A673 (cell line): ENCODE results near the gene LRP8.

Experiments used
- EZH2 ChIP-seq: fragments of 200-600 bp; sonication (generic); IDR thresholded peaks from 2 replicates; pipeline ENCODE4 v1.6.1; 2017; ENCODE audit warnings: borderline replicate concordance, low read depth, mild to moderate bottlenecking, mixed read lengths, antibody characterized with exemption, low read length; ENCODE audit not compliant: poor library complexity, severe bottlenecking
- TF ChIP-seq, protein P1 (sequence below): fragments of 300-800, 200-600 bp; sonication (generic); conservative IDR thresholded peaks from 2 replicates; pipeline ENCODE4 v1.5.1; 2017; ENCODE audit warnings: low read depth, mild to moderate bottlenecking, antibody characterized with exemption, low read length, moderate library complexity, mixed read lengths

DNA sequence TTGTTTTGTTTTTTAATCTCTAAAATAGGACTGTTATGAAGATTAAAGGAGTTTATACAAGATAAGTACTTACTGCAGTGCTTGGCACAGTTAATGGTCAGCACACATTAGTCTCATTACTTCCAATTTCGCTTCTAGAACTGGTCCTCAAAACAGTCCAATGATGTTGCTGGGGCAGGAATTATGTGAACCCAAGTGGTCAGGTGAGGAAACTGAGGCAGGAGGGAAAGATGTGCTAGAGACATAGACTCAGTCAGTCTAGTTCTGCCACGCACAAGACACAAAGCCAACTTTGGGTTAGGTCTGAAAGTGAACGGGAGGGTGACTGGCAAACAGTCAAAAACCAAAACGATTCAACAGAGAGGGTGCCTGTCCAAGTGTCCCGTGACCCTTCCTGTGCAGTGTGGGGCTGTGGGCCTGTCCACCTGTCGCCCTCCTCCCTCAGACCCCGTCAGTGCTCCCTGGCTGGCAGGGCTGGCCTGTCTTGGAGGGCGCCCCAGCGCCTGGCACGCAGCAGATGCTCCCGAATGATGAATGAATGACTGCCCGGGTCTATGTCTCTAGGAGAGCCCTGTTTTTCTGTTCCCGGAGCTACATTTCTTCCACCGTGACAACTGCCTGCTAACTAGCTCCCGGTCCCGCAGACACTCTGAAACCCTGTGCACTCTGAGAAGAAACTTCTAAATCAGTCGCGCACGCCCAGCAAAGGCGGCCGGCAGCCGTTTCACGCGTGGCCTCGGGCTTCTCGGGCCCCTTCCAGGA, 2.4 kb downstream of the LRP8 start:
- TF ChIP-seq, protein P1, sequence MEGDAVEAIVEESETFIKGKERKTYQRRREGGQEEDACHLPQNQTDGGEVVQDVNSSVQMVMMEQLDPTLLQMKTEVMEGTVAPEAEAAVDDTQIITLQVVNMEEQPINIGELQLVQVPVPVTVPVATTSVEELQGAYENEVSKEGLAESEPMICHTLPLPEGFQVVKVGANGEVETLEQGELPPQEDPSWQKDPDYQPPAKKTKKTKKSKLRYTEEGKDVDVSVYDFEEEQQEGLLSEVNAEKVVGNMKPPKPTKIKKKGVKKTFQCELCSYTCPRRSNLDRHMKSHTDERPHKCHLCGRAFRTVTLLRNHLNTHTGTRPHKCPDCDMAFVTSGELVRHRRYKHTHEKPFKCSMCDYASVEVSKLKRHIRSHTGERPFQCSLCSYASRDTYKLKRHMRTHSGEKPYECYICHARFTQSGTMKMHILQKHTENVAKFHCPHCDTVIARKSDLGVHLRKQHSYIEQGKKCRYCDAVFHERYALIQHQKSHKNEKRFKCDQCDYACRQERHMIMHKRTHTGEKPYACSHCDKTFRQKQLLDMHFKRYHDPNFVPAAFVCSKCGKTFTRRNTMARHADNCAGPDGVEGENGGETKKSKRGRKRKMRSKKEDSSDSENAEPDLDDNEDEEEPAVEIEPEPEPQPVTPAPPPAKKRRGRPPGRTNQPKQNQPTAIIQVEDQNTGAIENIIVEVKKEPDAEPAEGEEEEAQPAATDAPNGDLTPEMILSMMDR = no peak
- no peak for TF ChIP-seq EZH2
